HepG2 (cell line): Measurements from ENCODE around the gene LUC7L2. TPM values are rescaled to one million over a fixed set of nuclear protein-coding genes. Genes with fewer than 3 reads are reported as not detected.
"Not testable (repeated sequence)": the region's sequence is repeated elsewhere in the genome, so short reads cannot be mapped to it uniquely, and the experiment has no call there.

Experiments
- ATAC-seq: fragments of 200-7000 bp; cut with Tn5 transposase; 3 replicates; pipeline ENCODE4 v1.9.1; 2020; ENCODE audit warnings: mild to moderate bottlenecking, moderate library complexity
- BruUV-seq: library from RNA; stranded (reverse); fragments of 400-500 nt; replicated peaks from 2 replicates; lab custom pipeline; 2021; lab: Mats Ljungman, UMichigan
- CTCF ChIA-PET: fragments of 300-600 bp; formaldehyde crosslinking; extraction: SDS; loops from one replicate; lab custom pipeline; 2021; ENCODE audit warnings: low total read pairs, inconsistent platforms, low intra/inter-chr PET ratio; lab: Yijun Ruan, JAX
- POLR2A ChIA-PET: fragments of 350-600 bp; sonication (Branson Sonifier 250); formaldehyde crosslinking; loops from one replicate; lab custom pipeline; 2020; ENCODE audit warnings: antibody characterized with exemption, inconsistent platforms; lab: Yijun Ruan, JAX
- DNase-seq: peaks from one replicate; pipeline ENCODE4 v3.0.0-alpha.2; 2015; ENCODE audit warnings: low spot score
- FAIRE-seq: peaks from 3 replicates; lab custom pipeline; 2011; peaks lifted over from hg19 to GRCh38; lab: Jason Lieb, UNC
- H2AFZ ChIP-seq: one replicate; pipeline ENCODE4 v1.6.1; 2011; ENCODE audit warnings: low read length, inconsistent platforms
- H3K27ac ChIP-seq: fragments of 300-600 bp; 3 replicates; pipeline ENCODE4 v1.8.0; 2011; ENCODE audit warnings: mixed run types, mild to moderate bottlenecking, mixed read lengths, low read length, inconsistent platforms; ENCODE audit not compliant: insufficient read depth; ENCODE audit errors: extremely low read length
- H3K27me3 ChIP-seq, 2 experiments: fragments of 200-600 bp in 1 of 2; 2 replicates in 1 of 2; 3 replicates in 1 of 2; pipeline versions ENCODE4 v1.6.0 to v1.8.0; 2011; ENCODE audit warnings: low read length in 2 of 2, mild to moderate bottlenecking in 2 of 2, moderate library complexity in 2 of 2, inconsistent platforms in 1 of 2; ENCODE audit not compliant: insufficient read depth in 2 of 2, control insufficient read depth in 1 of 2
- H3K36me3 ChIP-seq, 2 experiments: fragments of 200-600 bp in 1 of 2; replicated peaks in 1 of 2; 2 replicates in 1 of 2; 3 replicates in 1 of 2; pipeline versions ENCODE4 v1.5.1 to v1.8.0; 2011; ENCODE audit warnings: low read length in 2 of 2, inconsistent platforms in 1 of 2; ENCODE audit not compliant: insufficient read depth in 2 of 2, control insufficient read depth in 1 of 2
- H3K4me1 ChIP-seq: 2 replicates; pipeline ENCODE4 v1.5.1; 2012; ENCODE audit warnings: low read length, inconsistent platforms; ENCODE audit not compliant: insufficient read depth
- H3K4me2 ChIP-seq: 2 replicates; pipeline ENCODE4 v1.6.0; 2011; ENCODE audit warnings: low read depth, low read length, inconsistent platforms
- H3K4me3 ChIP-seq, 3 experiments: fragments of 200-600 bp in 1 of 3; sonication (generic), shearing (Covaris generic) in 1 of 3; replicated peaks in 1 of 3; 2 replicates each; pipeline ENCODE4 v1.5.1; 2011 to 2016; ENCODE audit warnings: low read length in 3 of 3, inconsistent platforms in 2 of 3, low read depth in 2 of 3, mild to moderate bottlenecking in 2 of 3, control low read depth in 1 of 3, mixed read lengths in 1 of 3; ENCODE audit not compliant: insufficient read depth in 1 of 3
- H3K79me2 ChIP-seq: one replicate; pipeline ENCODE4 v1.6.1; 2011; ENCODE audit warnings: low read length, inconsistent platforms; ENCODE audit not compliant: insufficient read depth
- H3K9ac ChIP-seq: 2 replicates; pipeline ENCODE4 v1.6.0; 2011; ENCODE audit warnings: mild to moderate bottlenecking, low read depth, low read length, inconsistent platforms; ENCODE audit not compliant: insufficient read depth
- H3K9me3 ChIP-seq: 2 replicates; pipeline ENCODE4 v1.5.1; 2012; ENCODE audit warnings: mild to moderate bottlenecking, low read length
- H4K20me1 ChIP-seq: 2 replicates; pipeline ENCODE4 v1.6.0; 2011; ENCODE audit warnings: inconsistent platforms, mild to moderate bottlenecking, low read length, moderate library complexity; ENCODE audit not compliant: insufficient read depth
- WGBS: methylation state at CpG from one replicate; pipeline ENCODE4 v1.1.6; 2017; ENCODE audit warnings: low lambda C conversion rate; 5-methylcytosine and 5-hydroxymethylcytosine counted together
- in situ Hi-C: cut with HindIII; loops from 2 replicates; pipeline ENCODE4 v1.10.0; 2017; ENCODE audit warnings: low pct_unique_long_range_greater_than_20kb; ENCODE audit not compliant: extremely low pct_ligation_motif_present
- intact Hi-C: fragments of 100-400 bp; cut with micrococcal nuclease; formaldehyde crosslinking; loops from one replicate; pipeline ENCODE4 v1.10.0; 2022; ENCODE audit not compliant: unreplicated experiment
- polyA plus RNA-seq, 8 experiments: library from polyadenylated mRNA; depleted of rRNA in 3 of 8; stranded (reverse) in 7 of 8; unstranded in 1 of 8; fragments of >200 nt; fragmentation: Illumina TruSeq in 4 of 8; extraction: Trizol in 4 of 8; gene quantifications; 2 replicates each; pipeline versions ENCODE4 v1.2.1 to v1.2.3, GENCODE V29; 2011 to 2016; ENCODE audit warnings: low read depth in 4 of 8, missing spikeins in 1 of 8, mixed read lengths in 1 of 8; ENCODE audit not compliant: insufficient read depth in 1 of 8
- total RNA-seq, 5 experiments: library from RNA; depleted of rRNA; stranded (reverse); fragments of >200 nt; fragmentation: Illumina TruSeq; extraction: Trizol; gene quantifications; 2 replicates each; pipeline ENCODE4 v1.2.3, GENCODE V29; 2016; ENCODE audit warnings: low read depth in 1 of 5

Gene LUC7L2
- total and polyA plus RNA-seq, 2 of the 13 experiments (the other 11 are each of a cell fraction or from before 2014, with no cell fraction given): 17.9 to 50.7 TPM

- POLR2A ChIA-PET, CTCF ChIA-PET, H3K4me3 ChIP-seq, FAIRE-seq, H3K4me2 ChIP-seq, H3K36me3 ChIP-seq, ATAC-seq, BruUV-seq, H2AFZ ChIP-seq, H3K79me2 ChIP-seq, DNase-seq, H3K9me3 ChIP-seq, intact Hi-C loops, H4K20me1 ChIP-seq, H3K9ac ChIP-seq, in situ Hi-C loops, H3K27ac ChIP-seq: not testable (repeated sequence)
- WGBS: 7% methylated on average over 4 of the region's 4 CpGs
- Histone ChIP-seq H3K4me1 (peaks cover 17% of the 10 kb centered on the region; the same call in 1 of the 2 replicates), H3K27me3 (peaks cover 0 to 21% of the 10 kb centered on the region in 2 experiments; a peak in 3 of 5 replicates)
Measured at GRCh38 chr7:139464511-139464910, 104.8 kb downstream of the LUC7L2 start.

- CTCF ChIA-PET, POLR2A ChIA-PET, H3K4me2 ChIP-seq, ATAC-seq, H3K27ac ChIP-seq, H3K36me3 ChIP-seq, in situ Hi-C loops, intact Hi-C loops, DNase-seq, H4K20me1 ChIP-seq, H3K79me2 ChIP-seq, H2AFZ ChIP-seq, H3K4me3 ChIP-seq, BruUV-seq, H3K9me3 ChIP-seq, FAIRE-seq, H3K9ac ChIP-seq: not testable (repeated sequence)
- H3K4me1 ChIP-seq: peaks cover 17% of the 10 kb centered on the region; the same call in 1 of the 2 replicates
- WGBS: 74% methylated on average over 10 of the region's 10 CpGs
- H3K27me3 ChIP-seq: peaks cover 0 to 21% of the 10 kb centered on the region in 2 experiments; a peak in 3 of 5 replicates
Measured at GRCh38 chr7:139465072-139465471, 105.4 kb downstream of the LUC7L2 start.

GRCh38 chr7:139467729-139468128 is 108.0 kb downstream of the LUC7L2 start:
- ATAC-seq, H2AFZ ChIP-seq, POLR2A ChIA-PET, CTCF ChIA-PET, H4K20me1 ChIP-seq, H3K27me3 ChIP-seq, FAIRE-seq, in situ Hi-C loops, H3K27ac ChIP-seq, H3K4me3 ChIP-seq, intact Hi-C loops, H3K36me3 ChIP-seq, H3K9ac ChIP-seq, H3K9me3 ChIP-seq, DNase-seq, H3K4me2 ChIP-seq, H3K79me2 ChIP-seq, BruUV-seq: not testable (repeated sequence)
- WGBS: 47% methylated on average over 7 of the region's 7 CpGs
- peaks cover 24% of the 10 kb centered on the region for H3K4me1 ChIP-seq

GRCh38 chr7:139468281-139468680 is 108.6 kb downstream of the LUC7L2 start:
- in situ Hi-C loops: not testable (repeated sequence)

More at GRCh38 chr7:139468281-139468680, 108.6 kb downstream of the LUC7L2 start:
- H3K9ac ChIP-seq, H3K4me3 ChIP-seq, CTCF ChIA-PET, H3K36me3 ChIP-seq, DNase-seq, BruUV-seq, H2AFZ ChIP-seq, H3K9me3 ChIP-seq, H3K27me3 ChIP-seq, ATAC-seq, H3K79me2 ChIP-seq, H3K27ac ChIP-seq, H4K20me1 ChIP-seq, POLR2A ChIA-PET, intact Hi-C loops, FAIRE-seq, H3K4me2 ChIP-seq: not testable (repeated sequence)
- WGBS: 34% methylated on average over 5 of the region's 5 CpGs
- H3K4me1 ChIP-seq: peaks cover 24% of the 10 kb centered on the region
